Measurements from ENCODE around the gene TULP3.

GRCh38 chr12:2900642-2901041 is 10.0 kb downstream of the TULP3 start:
- TF ChIP-seq, protein P1, sequence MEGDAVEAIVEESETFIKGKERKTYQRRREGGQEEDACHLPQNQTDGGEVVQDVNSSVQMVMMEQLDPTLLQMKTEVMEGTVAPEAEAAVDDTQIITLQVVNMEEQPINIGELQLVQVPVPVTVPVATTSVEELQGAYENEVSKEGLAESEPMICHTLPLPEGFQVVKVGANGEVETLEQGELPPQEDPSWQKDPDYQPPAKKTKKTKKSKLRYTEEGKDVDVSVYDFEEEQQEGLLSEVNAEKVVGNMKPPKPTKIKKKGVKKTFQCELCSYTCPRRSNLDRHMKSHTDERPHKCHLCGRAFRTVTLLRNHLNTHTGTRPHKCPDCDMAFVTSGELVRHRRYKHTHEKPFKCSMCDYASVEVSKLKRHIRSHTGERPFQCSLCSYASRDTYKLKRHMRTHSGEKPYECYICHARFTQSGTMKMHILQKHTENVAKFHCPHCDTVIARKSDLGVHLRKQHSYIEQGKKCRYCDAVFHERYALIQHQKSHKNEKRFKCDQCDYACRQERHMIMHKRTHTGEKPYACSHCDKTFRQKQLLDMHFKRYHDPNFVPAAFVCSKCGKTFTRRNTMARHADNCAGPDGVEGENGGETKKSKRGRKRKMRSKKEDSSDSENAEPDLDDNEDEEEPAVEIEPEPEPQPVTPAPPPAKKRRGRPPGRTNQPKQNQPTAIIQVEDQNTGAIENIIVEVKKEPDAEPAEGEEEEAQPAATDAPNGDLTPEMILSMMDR (conservative IDR thresholded peaks at IDR 0.05; ENCODE audit: low read length), result no peak
- TF ChIP-seq EZH2phosphoT487 (IDR thresholded peaks at IDR 0.05; ENCODE audit: borderline replicate concordance, low read depth, low read length), result no peak
